ENCODE measurements around the gene IQCE.

- no peak for TF ChIP-seq CTCF (IDR thresholded peaks at IDR 0.05)
- no peak for TF ChIP-seq POLR2A (IDR thresholded peaks at IDR 0.05)
Observed at GRCh38 chr7:2614631-2615330, 56.0 kb downstream of the IQCE start.

Measured in upper lobe of left lung (tissue), 4 donors.